GM18499 (cell line): ENCODE data around the gene CPLX1.
"Not testable (repeated sequence)": the region's sequence is repeated elsewhere in the genome, so short reads cannot be mapped to it uniquely, and the experiment has no call there.

Experiments
- ATAC-seq: cut with Tn5 transposase; IDR thresholded peaks from one replicate; pipeline ENCODE4 v1.9.1; 2021; ENCODE audit warnings: moderate number of reproducible peaks; ENCODE audit not compliant: insufficient read depth, unreplicated experiment

Gene CPLX1

GRCh38 chr4:763922-764321 is 62.0 kb downstream of the CPLX1 start:
- ATAC-seq, result no peak

DNA sequence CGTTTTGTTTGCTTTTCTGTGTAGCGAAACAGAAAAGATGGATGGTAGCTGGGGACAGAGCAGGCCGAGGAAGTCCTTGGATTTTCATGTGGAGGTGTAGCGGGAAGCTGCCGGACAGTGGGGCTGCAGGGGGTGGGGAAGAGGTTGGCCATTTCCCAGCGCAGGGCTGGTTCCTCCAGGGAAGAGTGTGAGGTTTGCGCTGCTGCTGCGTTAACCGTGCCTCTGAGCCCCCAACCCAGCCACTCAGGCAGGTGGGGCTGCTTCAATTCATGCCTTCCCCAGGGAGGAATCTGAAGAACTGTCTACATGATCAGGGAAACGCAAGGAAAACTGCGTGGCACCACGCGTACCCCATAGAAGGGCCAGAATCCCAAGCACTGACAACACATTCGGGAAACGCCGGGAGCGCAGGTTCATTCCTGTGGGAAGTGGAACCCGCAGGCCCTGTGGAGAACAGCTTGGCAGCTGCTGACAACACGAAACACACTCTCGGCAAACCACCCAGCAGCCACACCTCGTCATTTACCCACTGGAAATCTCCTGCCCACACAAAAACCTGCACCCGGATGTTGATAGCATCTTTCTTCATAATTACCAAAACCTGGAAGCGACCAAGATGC is 62.6 kb downstream of the CPLX1 start:
- ATAC-seq, result no peak

GRCh38 chr4:762211-763190 is 63.4 kb downstream of the CPLX1 start:
- no peak for ATAC-seq

DNA sequence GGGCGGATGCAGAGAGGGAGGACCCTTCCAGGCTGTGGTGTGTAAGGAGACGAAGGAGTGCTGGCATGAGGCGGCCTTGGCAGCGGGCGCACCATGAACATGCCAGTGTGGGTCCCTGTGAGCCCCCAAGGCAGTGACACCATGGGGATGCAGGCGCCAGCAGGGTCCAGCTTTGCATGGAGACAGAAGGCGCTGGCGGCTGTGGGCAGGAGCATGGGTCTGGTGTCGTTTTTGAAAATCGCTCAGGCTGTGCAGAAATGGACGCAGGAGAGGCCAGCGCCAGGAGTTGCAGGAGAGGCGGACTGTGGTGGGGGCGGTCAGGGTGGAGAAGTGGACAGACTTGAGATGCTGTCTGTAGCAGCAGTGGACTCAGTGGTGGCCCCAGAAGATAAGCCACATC is 64.2 kb downstream of the CPLX1 start:
- ATAC-seq, result no peak

GRCh38 chr4:761086-761485 is 64.8 kb downstream of the CPLX1 start:
- no peak for ATAC-seq

DNA sequence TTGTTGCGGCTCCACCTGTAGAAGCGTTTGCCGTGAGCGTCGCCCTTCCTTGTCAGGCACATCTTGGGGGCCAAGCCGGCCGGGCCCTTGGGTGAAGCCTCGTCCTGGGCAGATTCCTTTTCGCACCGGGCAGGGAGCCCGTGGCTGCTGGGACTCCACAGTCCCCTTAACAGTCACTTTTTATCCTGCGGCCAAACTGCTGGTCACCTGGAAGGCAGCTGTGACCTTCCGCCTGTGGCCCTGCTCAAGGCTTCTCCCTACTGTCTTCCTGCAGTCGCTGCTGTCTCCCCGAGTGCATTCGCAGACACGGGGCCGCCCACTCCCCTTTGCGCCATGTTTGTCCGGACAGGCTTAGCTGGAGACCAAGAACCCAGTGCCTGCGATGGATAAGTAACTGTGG is 65.3 kb downstream of the CPLX1 start:
- no peak for ATAC-seq

GRCh38 chr4:759810-760209 is 66.1 kb downstream of the CPLX1 start:
- ATAC-seq, result not testable (repeated sequence)

GRCh38 chr4:757111-757510 is 68.8 kb downstream of the CPLX1 start:
- no peak for ATAC-seq

GRCh38 chr4:754221-755120 is 71.5 kb downstream of the CPLX1 start:
- no peak for ATAC-seq

GRCh38 chr4:753186-753585 is 72.7 kb downstream of the CPLX1 start:
- not testable (repeated sequence) for ATAC-seq

- no peak for ATAC-seq
These were observed 73.6 kb downstream of the CPLX1 start for GRCh38 chr4:752196-752861.

DNA sequence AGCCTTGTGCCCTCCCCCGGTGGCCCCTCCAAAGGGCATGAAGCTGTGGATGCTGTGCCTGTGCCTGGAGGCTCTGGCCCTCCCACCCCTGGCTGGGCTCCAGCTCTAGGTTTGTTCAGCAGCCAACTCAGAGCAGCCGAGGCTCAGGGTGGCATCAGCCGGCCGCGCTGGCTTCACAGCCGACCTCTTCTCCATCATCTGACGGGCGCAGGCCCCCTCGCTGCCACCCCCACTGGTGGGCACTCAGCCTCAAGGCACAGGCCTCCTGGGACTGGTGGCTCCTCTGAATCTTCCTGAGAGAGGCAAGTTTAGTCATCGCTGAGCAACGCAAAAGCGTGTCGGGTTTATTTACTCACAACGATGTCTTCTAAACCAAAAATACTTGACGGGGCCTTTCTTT is 74.3 kb downstream of the CPLX1 start:
- no peak for ATAC-seq

DNA sequence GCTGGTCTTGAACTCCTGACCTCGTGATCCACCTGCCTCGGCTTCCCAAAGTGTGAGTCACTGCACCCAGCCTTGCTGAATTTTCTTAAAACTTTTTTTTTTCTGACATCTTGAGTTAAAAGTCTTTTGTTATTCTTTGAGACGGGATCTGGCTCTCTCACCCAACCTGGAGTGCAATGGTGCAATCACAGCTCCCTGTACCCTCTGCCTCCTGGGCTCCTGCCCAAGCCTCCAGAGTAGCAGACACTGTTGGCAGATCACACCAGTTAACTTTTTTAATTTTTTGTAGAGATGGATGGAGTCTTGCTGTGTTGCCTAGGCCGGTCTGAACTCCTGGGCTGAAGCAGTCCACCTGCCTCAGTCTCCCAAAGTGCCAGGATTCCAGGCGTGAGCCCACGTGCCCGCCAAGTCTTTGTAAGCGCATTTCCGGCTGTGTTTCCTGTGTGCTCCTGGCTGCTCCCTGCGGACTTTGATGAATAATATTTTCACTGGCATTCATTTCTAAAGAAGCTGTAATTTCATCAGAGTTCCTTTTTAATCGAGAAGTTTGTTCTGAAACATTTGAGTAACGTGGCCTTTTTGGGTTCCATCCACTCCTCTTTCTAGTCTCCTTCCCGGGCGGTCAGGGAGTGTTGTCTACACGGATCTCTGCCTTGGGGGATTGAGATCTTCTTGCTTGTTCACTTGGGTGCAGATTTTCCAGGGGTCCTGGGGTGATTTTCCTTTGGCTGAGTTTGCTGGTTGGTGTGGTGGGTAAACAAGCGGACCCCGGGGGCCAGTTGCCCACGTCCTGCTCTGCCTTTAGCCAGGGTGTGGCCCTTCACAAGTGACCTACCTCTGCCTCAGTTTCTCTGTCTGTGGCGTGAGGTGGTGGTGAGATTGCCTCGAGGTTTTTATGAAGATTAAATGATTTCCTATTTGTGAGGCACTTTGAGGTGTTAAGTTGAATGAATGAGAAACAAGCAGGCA is 75.9 kb downstream of the CPLX1 start:
- no peak for ATAC-seq

- ATAC-seq, result no peak
These were observed 77.5 kb downstream of the CPLX1 start for GRCh38 chr4:748461-748860.

DNA sequence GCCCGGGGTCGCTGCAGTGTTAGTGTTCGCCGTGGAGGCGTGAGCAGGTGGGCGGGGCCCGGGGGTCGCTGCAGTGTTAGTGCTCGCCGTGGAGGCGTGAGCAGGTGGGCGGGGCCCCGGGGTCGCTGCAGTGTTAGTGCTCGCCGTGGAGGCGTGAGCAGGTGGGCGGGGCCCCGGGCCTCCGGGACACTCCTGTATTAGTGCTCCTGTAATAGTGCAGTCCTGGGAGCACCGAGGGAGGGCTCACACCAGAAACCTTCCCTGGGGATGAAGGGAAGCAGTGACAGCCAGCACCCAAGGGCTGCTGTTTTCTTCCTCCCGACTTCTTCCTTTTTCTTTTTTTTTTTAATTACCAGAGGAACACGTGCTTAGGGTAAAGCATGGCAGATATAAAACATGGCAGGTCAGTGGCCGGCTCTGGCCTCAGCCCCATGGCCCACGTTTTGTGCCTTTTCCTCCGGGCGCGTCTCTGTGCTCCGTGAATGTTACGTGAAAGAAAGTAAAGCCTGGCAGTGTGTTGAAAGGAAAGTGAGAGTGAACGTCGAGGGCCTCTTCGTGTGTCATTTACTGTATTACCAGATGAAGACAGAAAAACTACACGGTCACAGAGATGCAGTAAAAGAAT is 78.3 kb downstream of the CPLX1 start:
- no peak for ATAC-seq

DNA sequence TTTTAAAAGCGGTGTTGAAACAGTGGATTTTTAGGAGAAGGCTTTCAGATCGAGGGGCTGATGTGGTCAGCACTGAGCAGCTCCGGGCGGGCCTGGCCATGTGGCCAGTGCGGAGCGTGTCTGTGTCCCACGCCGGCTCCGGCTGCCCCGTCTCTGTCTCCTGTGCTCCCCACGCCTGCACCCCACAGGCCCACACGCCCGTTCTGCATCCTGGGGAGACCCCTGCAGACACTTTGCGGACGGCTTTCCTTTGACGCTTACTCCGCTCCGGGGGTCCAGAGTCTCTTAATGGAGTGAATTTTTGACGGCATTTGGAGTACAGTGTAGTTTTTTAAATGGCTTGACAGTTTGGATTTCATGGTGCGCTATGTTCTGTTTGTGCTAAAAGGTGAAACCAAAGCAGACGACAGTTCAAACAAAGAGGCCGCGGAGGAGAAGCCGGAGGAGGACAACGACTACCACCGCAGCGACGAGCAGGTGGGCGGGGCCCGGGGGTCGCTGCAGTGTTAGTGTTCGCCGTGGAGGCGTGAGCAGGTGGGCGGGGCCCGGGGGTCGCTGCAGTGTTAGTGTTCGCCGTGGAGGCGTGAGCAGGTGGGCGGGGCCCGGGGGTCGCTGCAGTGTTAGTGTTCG is 81.6 kb downstream of the CPLX1 start:
- no peak for ATAC-seq

- no peak for ATAC-seq
These were observed 82.3 kb downstream of the CPLX1 start for GRCh38 chr4:743463-744211.
